ENCODE results near the gene SCARB2. TPM values are rescaled to one million over a fixed set of nuclear protein-coding genes. Genes with fewer than 3 reads are reported as not detected.

The SCARB2 gene
- total RNA-seq, 1 experiment from 2014 or later = 37.6 TPM

DNA sequence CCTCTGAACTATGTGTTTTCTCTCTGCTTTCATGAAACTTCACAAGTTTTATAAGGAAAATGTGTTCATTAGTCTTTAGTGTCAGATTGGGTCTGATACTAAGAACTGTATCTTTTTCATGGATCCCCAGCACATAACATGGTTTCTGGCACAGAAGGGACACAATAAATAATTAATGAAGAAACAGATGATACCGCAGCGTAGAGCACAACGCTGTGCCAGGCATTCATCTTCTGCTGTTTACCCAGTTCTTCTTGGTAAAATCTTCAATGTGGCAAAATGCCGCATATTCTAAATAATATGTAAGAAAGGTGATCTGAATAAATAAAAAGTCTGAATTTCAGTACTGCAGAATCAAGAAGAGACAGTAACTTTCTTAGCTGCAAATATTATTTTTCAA is 12.3 kb downstream of the SCARB2 start:
- Histone ChIP-seq H3K27ac (no peak overlapping the region), H3K27me3 (ENCODE audit: insufficient read depth, low read depth) (no peaks in the 10 kb centered on the region), H3K4me1 (replicated peaks; ENCODE audit: insufficient read depth) (peaks cover 16% of the 10 kb centered on the region), H3K9me2 (ENCODE audit: insufficient read depth) (no peaks in the 10 kb centered on the region), H3K4me3 (no peak overlapping the region), H3K4me2 (no peak overlapping the region), H4K20me1 (ENCODE audit: insufficient read depth) (no peaks in the 10 kb centered on the region), H2AFZ (no peak overlapping the region), H3K9me3 (ENCODE audit: insufficient read depth, low read depth) (no peaks in the 10 kb centered on the region), H3K79me2 (ENCODE audit: low read depth) (peaks cover 68% of the 10 kb centered on the region), H3F3A (ENCODE audit: insufficient read depth, low read depth) (no peaks in the 10 kb centered on the region; the same call in 1 of the 2 replicates), H3K36me3 (ENCODE audit: low read depth) (no peaks in the 10 kb centered on the region)
- no TSS peak for BruUV-seq (replicated peaks)
- ChIA-PET CTCF (no interaction called here), POLR2A (ENCODE audit: unreplicated experiment) (no interaction called here)
- TF ChIP-seq CTCF (conservative IDR thresholded peaks at IDR 0.05) = no peak
- no peak for TF ChIP-seq EZH2 (IDR thresholded peaks at IDR 0.05; ENCODE audit: low read depth)
- intact Hi-C loops (cut with micrococcal nuclease; ENCODE audit: unreplicated experiment) = no loop called here
- no peak for DNase-seq

DNA sequence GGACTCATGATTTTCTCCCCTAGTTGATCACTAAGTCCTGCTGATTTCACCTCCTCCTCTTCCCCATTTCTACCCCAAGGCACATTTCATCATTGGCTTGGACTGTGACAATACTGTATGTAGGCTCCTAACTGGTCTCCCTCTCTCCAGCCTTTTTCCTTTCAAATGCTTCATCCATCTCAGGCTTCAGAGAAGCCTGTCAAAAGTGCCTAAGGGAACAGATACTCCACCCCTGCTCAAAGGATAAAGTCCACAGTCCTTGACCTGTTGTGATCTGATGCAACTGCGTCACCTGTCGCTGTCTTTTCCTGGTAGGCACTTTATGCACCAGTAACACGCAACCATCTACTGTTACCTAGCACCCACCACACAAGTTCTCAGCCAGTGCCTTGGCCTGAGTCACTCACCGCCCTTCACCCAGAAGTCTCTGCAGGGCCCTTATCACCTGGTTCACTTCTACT is 12.8 kb downstream of the SCARB2 start:
- BruUV-seq (replicated peaks) = no TSS peak
- peaks cover 20% of the 10 kb centered on the region for H3K4me1 ChIP-seq (replicated peaks; ENCODE audit: insufficient read depth)
- H3K4me2 ChIP-seq = no peak overlapping the region
- H3K79me2 ChIP-seq (ENCODE audit: low read depth) = peaks cover 63% of the 10 kb centered on the region
- POLR2A ChIA-PET (ENCODE audit: unreplicated experiment) = no interaction called here
- no peaks in the 10 kb centered on the region; the same call in 1 of the 2 replicates for H3F3A ChIP-seq (ENCODE audit: insufficient read depth, low read depth)
- no peaks in the 10 kb centered on the region for H3K27me3 ChIP-seq (ENCODE audit: insufficient read depth, low read depth)
- DNase-seq = no peak
- TF ChIP-seq CTCF (conservative IDR thresholded peaks at IDR 0.05) = no peak
- no peak for TF ChIP-seq EZH2 (IDR thresholded peaks at IDR 0.05; ENCODE audit: low read depth)
- H3K36me3 ChIP-seq (ENCODE audit: low read depth) = no peaks in the 10 kb centered on the region
- CTCF ChIA-PET = no interaction called here
- intact Hi-C loops (cut with micrococcal nuclease; ENCODE audit: unreplicated experiment) = no loop called here
- H3K4me3 ChIP-seq = no peak overlapping the region
- no peaks in the 10 kb centered on the region for H3K9me3 ChIP-seq (ENCODE audit: insufficient read depth, low read depth)
- H3K27ac ChIP-seq = 0 out of 2 replicates have a peak overlapping the region, but pooled peaks have one; percentile 27
- no peaks in the 10 kb centered on the region for H4K20me1 ChIP-seq (ENCODE audit: insufficient read depth)
- no peak overlapping the region for H2AFZ ChIP-seq
- H3K9me2 ChIP-seq (ENCODE audit: insufficient read depth) = no peaks in the 10 kb centered on the region

- H3K9me3 ChIP-seq (ENCODE audit: insufficient read depth, low read depth) = no peaks in the 10 kb centered on the region
- peaks cover 31% of the 10 kb centered on the region for H3K4me1 ChIP-seq (replicated peaks; ENCODE audit: insufficient read depth)
- no peak overlapping the region for H3K27ac ChIP-seq
- H4K20me1 ChIP-seq (ENCODE audit: insufficient read depth) = no peaks in the 10 kb centered on the region
- no peak overlapping the region for H3K4me2 ChIP-seq
- intact Hi-C loops (cut with micrococcal nuclease; ENCODE audit: unreplicated experiment) = no loop called here
- H2AFZ ChIP-seq = no peak overlapping the region
- H3K9me2 ChIP-seq (ENCODE audit: insufficient read depth) = no peaks in the 10 kb centered on the region
- DNase-seq = no peak
- no peak overlapping the region for H3K4me3 ChIP-seq
- H3K79me2 ChIP-seq (ENCODE audit: low read depth) = peaks cover 55% of the 10 kb centered on the region
- no TSS peak for BruUV-seq (replicated peaks)
- TF ChIP-seq EZH2 (IDR thresholded peaks at IDR 0.05; ENCODE audit: low read depth) = no peak
- TF ChIP-seq CTCF (conservative IDR thresholded peaks at IDR 0.05) = no peak
- H3F3A ChIP-seq (ENCODE audit: insufficient read depth, low read depth) = peaks cover 10% of the 10 kb centered on the region
- no peaks in the 10 kb centered on the region for H3K27me3 ChIP-seq (ENCODE audit: insufficient read depth, low read depth)
- POLR2A ChIA-PET (ENCODE audit: unreplicated experiment) = no interaction called here
- no peaks in the 10 kb centered on the region for H3K36me3 ChIP-seq (ENCODE audit: low read depth)
- CTCF ChIA-PET = no interaction called here
These were observed 13.9 kb downstream of the SCARB2 start for GRCh38 chr4:76199664-76200211.

Measured in PC-9 (cell line).